HEK293 (cell line): Measurements from ENCODE around the gene SLC8A1.

Experiments
- CTCF ChIA-PET: fragments of 350-600 bp; formaldehyde crosslinking; extraction: SDS; loops from one replicate; lab custom pipeline; 2021; ENCODE audit warnings: antibody characterized with exemption; lab: Yijun Ruan, JAX
- POLR2A ChIA-PET: fragments of 300-600 bp; formaldehyde crosslinking; extraction: SDS; loops from one replicate; lab custom pipeline; 2020; ENCODE audit warnings: antibody characterized with exemption, inconsistent platforms; lab: Yijun Ruan, JAX
- H3K27ac ChIP-seq: fragments of 200-500 bp; sonication (Bioruptor generic); 2 replicates; pipeline ENCODE4 v1.5.1; 2014; ENCODE audit warnings: low read depth, low read length, control low read depth, inconsistent platforms; ENCODE audit errors: extremely low read depth
- H3K36me3 ChIP-seq, 2 experiments: fragments of 200-500 bp in 1 of 2; sonication (Bioruptor generic) in 1 of 2; 1 replicate in 1 of 2; 2 replicates in 1 of 2; pipeline ENCODE4 v1.5.1; 2014 to 2017; ENCODE audit warnings: inconsistent platforms in 2 of 2, low read length in 2 of 2; ENCODE audit not compliant: control insufficient read depth in 2 of 2, insufficient read depth in 1 of 2
- H3K4me1 ChIP-seq: fragments of 200-500 bp; sonication (Bioruptor generic); 2 replicates; pipeline ENCODE4 v1.5.1; 2014; ENCODE audit warnings: mild to moderate bottlenecking, low read length, inconsistent platforms; ENCODE audit not compliant: control insufficient read depth, insufficient read depth
- H3K4me3 ChIP-seq: 2 replicates; pipeline ENCODE4 v1.5.1; 2011; ENCODE audit warnings: low read depth, mild to moderate bottlenecking, control low read depth, low read length, moderate library complexity
- H3K9me3 ChIP-seq: fragments of 200-500 bp; sonication (Bioruptor generic); 2 replicates; pipeline ENCODE4 v1.5.1; 2014; ENCODE audit warnings: low read depth, low read length, inconsistent platforms; ENCODE audit not compliant: control insufficient read depth, insufficient read depth
- FEZF1 ChIP-seq: fragments of 450-650 bp; formaldehyde crosslinking; IDR thresholded peaks from 2 replicates; pipeline ENCODE4 v1.5.1; 2016; ENCODE audit warnings: missing biosample characterization, missing genetic modification characterization
- GFI1B ChIP-seq: fragments of 450-650 bp; formaldehyde crosslinking; IDR thresholded peaks from 2 replicates; pipeline ENCODE4 v1.5.1; 2016; ENCODE audit warnings: missing biosample characterization, missing genetic modification characterization
- MZF1 ChIP-seq: fragments of 450-650 bp; formaldehyde crosslinking; IDR thresholded peaks from 2 replicates; pipeline ENCODE4 v1.5.1; 2017; ENCODE audit warnings: missing biosample characterization, missing genetic modification characterization, borderline replicate concordance
- ZBTB8A ChIP-seq: fragments of 450-650 bp; formaldehyde crosslinking; IDR thresholded peaks from 2 replicates; pipeline ENCODE4 v1.5.1; 2016; ENCODE audit warnings: missing biosample characterization, missing genetic modification characterization
- ZEB2 ChIP-seq: fragments of 450-650 bp; formaldehyde crosslinking; IDR thresholded peaks from 2 replicates; pipeline ENCODE4 v1.5.1; 2016; ENCODE audit warnings: missing biosample characterization, missing genetic modification characterization
- ZNF157 ChIP-seq: fragments of 450-650 bp; formaldehyde crosslinking; IDR thresholded peaks from 2 replicates; pipeline ENCODE4 v1.5.1; 2016; ENCODE audit warnings: missing biosample characterization, missing genetic modification characterization
- ZNF221 ChIP-seq: fragments of 450-650 bp; formaldehyde crosslinking; IDR thresholded peaks from 2 replicates; pipeline ENCODE4 v1.5.1; 2017; ENCODE audit warnings: missing biosample characterization, missing genetic modification characterization, borderline replicate concordance
- ZNF223 ChIP-seq: fragments of 450-650 bp; formaldehyde crosslinking; IDR thresholded peaks from 2 replicates; pipeline ENCODE4 v1.5.1; 2016; ENCODE audit warnings: missing biosample characterization, missing genetic modification characterization
- ZNF274 ChIP-seq, 2 experiments: fragments of 200-500 bp in 1 of 2; fragments of 450-650 bp in 1 of 2; sonication (Bioruptor generic) in 1 of 2; formaldehyde crosslinking in 1 of 2; IDR thresholded peaks; 2 replicates each; pipeline versions ENCODE4 v1.5.1 to v1.6.1; 2014 to 2016; ENCODE audit warnings: borderline replicate concordance in 1 of 2, inconsistent platforms in 1 of 2, low read length in 1 of 2, missing biosample characterization in 1 of 2, missing genetic modification characterization in 1 of 2
- ZNF335 ChIP-seq: fragments of 450-650 bp; formaldehyde crosslinking; conservative IDR thresholded peaks from 2 replicates; pipeline ENCODE4 v1.5.1; 2016; ENCODE audit warnings: missing biosample characterization, missing genetic modification characterization
- ZNF350 ChIP-seq: fragments of 450-650 bp; formaldehyde crosslinking; IDR thresholded peaks from 2 replicates; pipeline ENCODE4 v1.5.0; 2017; ENCODE audit warnings: missing biosample characterization, mild to moderate bottlenecking, missing genetic modification characterization
- ZNF354C ChIP-seq: fragments of 450-650 bp; formaldehyde crosslinking; IDR thresholded peaks from 2 replicates; pipeline ENCODE4 v1.5.1; 2016; ENCODE audit warnings: missing biosample characterization, missing genetic modification characterization, low read depth, borderline replicate concordance
- ZNF391 ChIP-seq: fragments of 450-650 bp; formaldehyde crosslinking; IDR thresholded peaks from 2 replicates; pipeline ENCODE4 v1.5.1; 2016; ENCODE audit warnings: low read depth, missing biosample characterization, missing genetic modification characterization, borderline replicate concordance
- ZNF48 ChIP-seq: fragments of 450-650 bp; formaldehyde crosslinking; IDR thresholded peaks from 2 replicates; pipeline ENCODE4 v1.5.1; 2016; ENCODE audit warnings: missing biosample characterization, missing genetic modification characterization
- ZNF521 ChIP-seq: fragments of 450-650 bp; formaldehyde crosslinking; IDR thresholded peaks from 2 replicates; pipeline ENCODE4 v1.5.1; 2017; ENCODE audit warnings: missing biosample characterization, mild to moderate bottlenecking, missing genetic modification characterization
- ZNF549 ChIP-seq: fragments of 450-650 bp; IDR thresholded peaks from 2 replicates; pipeline ENCODE4 v1.5.1; 2018; ENCODE audit warnings: missing biosample characterization, missing genetic modification characterization, mild to moderate bottlenecking, inconsistent platforms, moderate library complexity
- ZNF677 ChIP-seq: fragments of 450-650 bp; IDR thresholded peaks from 2 replicates; pipeline ENCODE4 v1.5.0; 2018; ENCODE audit warnings: missing biosample characterization, mild to moderate bottlenecking, missing genetic modification characterization, moderate library complexity
- ZNF791 ChIP-seq: fragments of 450-650 bp; formaldehyde crosslinking; IDR thresholded peaks from 2 replicates; pipeline ENCODE4 v1.5.1; 2016; ENCODE audit warnings: missing biosample characterization, missing genetic modification characterization
- TF ChIP-seq, protein P1 (sequence below): fragments of 450-650 bp; formaldehyde crosslinking; optimal IDR thresholded peaks from 2 replicates; pipeline ENCODE3; 2016; ENCODE audit warnings: missing biosample characterization, mild to moderate bottlenecking, missing genetic modification characterization
- TF ChIP-seq, protein P2 (sequence below): sonication (generic); formaldehyde crosslinking; IDR thresholded peaks from 2 replicates; pipeline ENCODE4 v1.8.1; 2022; ENCODE audit warnings: mild to moderate bottlenecking, moderate library complexity, missing genetic modification reagents
- TF ChIP-seq, protein P3 (sequence below): fragments of 450-650 bp; formaldehyde crosslinking; IDR thresholded peaks from 2 replicates; pipeline ENCODE4 v1.5.1; 2016; ENCODE audit warnings: missing biosample characterization, missing genetic modification characterization, low read depth

SLC8A1 gene

DNA sequence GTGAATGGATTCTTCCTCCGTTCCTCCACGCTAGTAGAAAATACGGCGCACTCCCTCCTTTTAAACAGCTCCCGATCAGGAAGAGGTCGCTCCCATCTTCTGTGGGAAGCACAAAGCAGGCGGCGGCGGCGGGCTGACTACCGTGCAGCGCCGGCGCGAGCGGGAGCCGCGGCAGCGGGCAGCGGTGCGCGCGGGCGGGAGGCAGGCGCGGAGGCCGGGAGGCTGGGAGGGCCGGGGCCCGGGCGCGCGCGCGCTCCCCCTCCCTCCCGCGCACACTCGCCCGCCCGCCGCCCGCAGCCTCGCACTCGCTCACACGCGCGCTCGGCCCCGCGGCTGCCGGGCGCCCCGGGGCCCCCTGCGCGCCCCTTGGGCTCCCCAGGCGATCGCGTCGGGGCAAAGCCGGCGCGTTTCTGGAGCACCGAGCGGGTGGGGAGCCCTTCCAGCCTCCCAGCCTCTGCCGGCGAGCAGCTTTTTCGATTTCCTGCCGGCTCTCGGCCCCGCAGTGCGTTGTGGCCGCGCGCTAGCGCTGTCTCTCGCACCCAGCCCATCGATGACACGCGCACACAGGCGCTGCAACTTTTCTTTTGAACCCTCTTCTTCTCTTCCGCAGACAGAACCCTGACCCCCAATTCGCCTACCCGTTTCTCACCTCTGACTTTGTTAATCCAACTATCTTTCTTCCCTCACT is at the start of gene SLC8A1:
SLC8A1 (minus strand) TSS at position 173 of the 688 bp plus-strand sequence.
- H3K9me3 ChIP-seq = no peaks in the 10 kb centered on the region
- TF ChIP-seq ZNF274 (IDR thresholded peaks at IDR 0.05; ENCODE audit: low read length) (no peak), ZNF274 (tag by site-specific recombination; IDR thresholded peaks at IDR 0.05; ENCODE audit: borderline replicate concordance) (no peak), GFI1B (no peak), ZNF221 (tag by site-specific recombination) (no peak), ZNF335 (tag by site-specific recombination) (peak; percentile 50; the same call in 1 of the 2 replicates)
- TF ChIP-seq, protein P1, sequence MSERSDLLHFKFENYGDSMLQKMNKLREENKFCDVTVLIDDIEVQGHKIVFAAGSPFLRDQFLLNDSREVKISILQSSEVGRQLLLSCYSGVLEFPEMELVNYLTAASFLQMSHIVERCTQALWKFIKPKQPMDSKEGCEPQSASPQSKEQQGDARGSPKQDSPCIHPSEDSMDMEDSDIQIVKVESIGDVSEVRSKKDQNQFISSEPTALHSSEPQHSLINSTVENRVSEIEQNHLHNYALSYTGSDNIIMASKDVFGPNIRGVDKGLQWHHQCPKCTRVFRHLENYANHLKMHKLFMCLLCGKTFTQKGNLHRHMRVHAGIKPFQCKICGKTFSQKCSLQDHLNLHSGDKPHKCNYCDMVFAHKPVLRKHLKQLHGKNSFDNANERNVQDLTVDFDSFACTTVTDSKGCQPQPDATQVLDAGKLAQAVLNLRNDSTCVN (tag by site-specific recombination) = peak; percentile 22
- TF ChIP-seq, all 188 proteins: peak for 2
- Histone ChIP-seq H3K4me3 (peak within 1 kb of the TSS; percentile 56), H3K4me1 (no peaks in the 10 kb centered on the region), H3K36me3 (no peaks in the 10 kb centered on the region), H3K27ac (no peak within 1 kb of the TSS)
- ChIA-PET POLR2A (no interaction called here), CTCF (interaction anchor here (0.6 kb wide), 1 partner anchor 356 kb away, joined by 3 read pairs; no protein-coding TSS in a partner anchor)

DNA sequence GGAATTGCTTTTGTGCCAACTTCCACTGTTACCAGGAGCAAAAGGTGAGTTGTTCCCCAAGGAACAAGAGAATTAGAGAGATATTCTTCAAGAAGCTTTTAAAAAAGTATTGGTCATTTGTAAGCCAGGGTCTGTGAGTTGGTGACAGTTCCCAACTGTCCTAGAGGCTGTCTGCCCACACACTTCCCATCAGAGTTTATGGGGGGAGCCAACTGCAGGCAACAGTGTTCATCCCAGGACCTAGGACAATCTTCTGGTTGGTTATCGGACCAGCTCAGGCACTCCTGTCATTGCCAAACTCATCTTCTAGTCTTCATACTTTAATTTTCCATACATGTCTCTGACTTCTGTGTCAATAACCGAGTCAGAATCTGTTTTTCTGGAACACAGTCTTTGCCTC is 47.5 kb upstream of the SLC8A1 start:
- no peak overlapping the region for H3K4me3 ChIP-seq
- H3K9me3 ChIP-seq = no peaks in the 10 kb centered on the region
- no peaks in the 10 kb centered on the region for H3K4me1 ChIP-seq
- H3K36me3 ChIP-seq = no peaks in the 10 kb centered on the region
- H3K27ac ChIP-seq = no peak overlapping the region
- ChIA-PET POLR2A (no interaction called here), CTCF (no interaction called here)
- TF ChIP-seq, protein P2, sequence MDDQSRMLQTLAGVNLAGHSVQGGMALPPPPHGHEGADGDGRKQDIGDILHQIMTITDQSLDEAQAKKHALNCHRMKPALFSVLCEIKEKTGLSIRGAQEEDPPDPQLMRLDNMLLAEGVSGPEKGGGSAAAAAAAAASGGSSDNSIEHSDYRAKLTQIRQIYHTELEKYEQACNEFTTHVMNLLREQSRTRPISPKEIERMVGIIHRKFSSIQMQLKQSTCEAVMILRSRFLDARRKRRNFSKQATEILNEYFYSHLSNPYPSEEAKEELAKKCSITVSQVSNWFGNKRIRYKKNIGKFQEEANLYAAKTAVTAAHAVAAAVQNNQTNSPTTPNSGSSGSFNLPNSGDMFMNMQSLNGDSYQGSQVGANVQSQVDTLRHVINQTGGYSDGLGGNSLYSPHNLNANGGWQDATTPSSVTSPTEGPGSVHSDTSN (CRISPR knock-in tag) = no peak
- TF ChIP-seq ZNF354C (tag by site-specific recombination) (no peak), ZNF223 (tag by site-specific recombination) (no peak), ZNF677 (tag by site-specific recombination) (no peak)

DNA sequence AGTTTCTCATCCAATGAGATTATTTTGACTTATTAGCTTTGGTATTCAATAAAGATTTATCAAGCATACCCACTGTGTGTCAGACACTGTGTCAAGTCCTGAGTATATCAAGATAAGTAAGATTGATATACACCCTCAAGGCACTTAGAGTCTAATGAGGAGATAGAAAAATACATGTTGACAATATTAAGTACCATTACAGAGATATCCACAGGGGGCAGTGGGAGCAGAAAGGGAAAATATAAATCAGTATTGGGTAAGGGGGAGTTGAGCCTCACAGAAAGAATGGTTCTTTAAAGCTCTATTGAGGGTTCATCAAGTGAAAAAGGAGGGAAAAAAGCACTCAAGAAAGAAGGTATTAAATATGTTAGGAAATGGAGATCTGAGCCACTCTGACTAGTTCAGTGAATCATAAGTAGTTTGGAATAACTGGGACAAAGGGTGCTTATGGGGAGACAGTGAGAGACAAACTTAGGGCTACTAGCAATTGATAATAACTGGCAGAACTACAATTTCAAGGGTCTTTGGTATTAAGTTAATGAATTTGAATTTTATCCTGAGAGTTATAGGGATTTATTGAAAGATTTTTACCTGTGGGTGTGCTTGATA is 45.5 kb upstream of the SLC8A1 start:
- CTCF ChIA-PET = interaction anchor here (0.7 kb wide), 1 partner anchor 626 kb away, joined by 5 read pairs; no protein-coding TSS in a partner anchor
- TF ChIP-seq ZNF157 (tag by site-specific recombination) = no peak
- no peak for TF ChIP-seq ZNF350
- no peak for TF ChIP-seq ZNF549 (tag by site-specific recombination)
- no peak for TF ChIP-seq MZF1 (tag by site-specific recombination)
- TF ChIP-seq ZNF521 (tag by site-specific recombination) = no peak
- TF ChIP-seq, protein P3, sequence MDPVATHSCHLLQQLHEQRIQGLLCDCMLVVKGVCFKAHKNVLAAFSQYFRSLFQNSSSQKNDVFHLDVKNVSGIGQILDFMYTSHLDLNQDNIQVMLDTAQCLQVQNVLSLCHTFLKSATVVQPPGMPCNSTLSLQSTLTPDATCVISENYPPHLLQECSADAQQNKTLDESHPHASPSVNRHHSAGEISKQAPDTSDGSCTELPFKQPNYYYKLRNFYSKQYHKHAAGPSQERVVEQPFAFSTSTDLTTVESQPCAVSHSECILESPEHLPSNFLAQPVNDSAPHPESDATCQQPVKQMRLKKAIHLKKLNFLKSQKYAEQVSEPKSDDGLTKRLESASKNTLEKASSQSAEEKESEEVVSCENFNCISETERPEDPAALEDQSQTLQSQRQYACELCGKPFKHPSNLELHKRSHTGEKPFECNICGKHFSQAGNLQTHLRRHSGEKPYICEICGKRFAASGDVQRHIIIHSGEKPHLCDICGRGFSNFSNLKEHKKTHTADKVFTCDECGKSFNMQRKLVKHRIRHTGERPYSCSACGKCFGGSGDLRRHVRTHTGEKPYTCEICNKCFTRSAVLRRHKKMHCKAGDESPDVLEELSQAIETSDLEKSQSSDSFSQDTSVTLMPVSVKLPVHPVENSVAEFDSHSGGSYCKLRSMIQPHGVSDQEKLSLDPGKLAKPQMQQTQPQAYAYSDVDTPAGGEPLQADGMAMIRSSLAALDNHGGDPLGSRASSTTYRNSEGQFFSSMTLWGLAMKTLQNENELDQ (tag by site-specific recombination) = no peak
- TF ChIP-seq ZNF391 (tag by site-specific recombination) = no peak
- TF ChIP-seq ZNF48 (tag by site-specific recombination) = no peak
- no peak for TF ChIP-seq ZEB2
- no peak for TF ChIP-seq ZNF791 (tag by site-specific recombination)
- no peak for TF ChIP-seq FEZF1 (tag by site-specific recombination)
- no peak for TF ChIP-seq ZBTB8A (tag by site-specific recombination)
- TF ChIP-seq ZNF354C (tag by site-specific recombination) = no peak

More for the DNA sequence above, 45.5 kb upstream of the SLC8A1 start:
- Histone ChIP-seq H3K4me3 (no peak overlapping the region), H3K4me1 (no peaks in the 10 kb centered on the region), H3K27ac (no peak overlapping the region), H3K36me3 (no peaks in the 10 kb centered on the region), H3K9me3 (no peaks in the 10 kb centered on the region)
- POLR2A ChIA-PET = no interaction called here
